ENCODE measurements around the gene LNX1. TPM values are rescaled to one million over a fixed set of nuclear protein-coding genes. Genes with fewer than 3 reads are reported as not detected.

The LNX1 gene
- total and polyA plus RNA-seq, 2 donors (not counting 3 experiments of a cell fraction or from before 2014, with no cell fraction given): 0.72 to 1.3 TPM

DNA sequence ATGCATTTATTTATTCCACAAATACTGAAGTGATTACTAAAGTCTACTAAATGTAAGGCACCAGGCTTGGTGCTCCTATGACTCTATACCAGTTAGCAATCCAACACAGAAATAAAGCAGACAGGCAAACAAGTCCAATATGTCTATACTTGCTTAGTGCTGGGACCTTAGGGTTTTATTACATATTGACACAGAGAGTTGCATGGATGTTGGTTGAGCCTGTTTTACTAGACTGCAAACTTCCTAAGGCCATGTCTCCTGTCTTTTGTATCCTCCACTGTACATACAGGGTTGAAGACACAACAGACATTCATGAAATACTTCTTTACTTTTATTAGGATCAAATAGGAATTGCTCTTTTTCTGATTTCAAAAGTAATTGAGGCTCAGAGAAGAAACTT, 69.0 kb downstream of the LNX1 start:
- peaks cover 0 to 2% of the 10 kb centered on the region in 2 experiments for H3K27me3 ChIP-seq (ENCODE audit: control insufficient read depth in 2 of 2, insufficient read depth in 2 of 2, low read length in 2 of 2)
- CTCF ChIA-PET: interaction anchor here (1.0 kb wide), 1 partner anchor 25 kb away, joined by 3 read pairs; no protein-coding TSS in a partner anchor
- no peaks in the 10 kb centered on the region for H3K9me3 ChIP-seq (replicated peaks; ENCODE audit: control insufficient read depth, insufficient read depth, low read length)
- FAIRE-seq (no peak), DNase-seq (ENCODE audit: low read depth, low spot score) (no peak)
- dilution Hi-C loops (cut with MboI; ENCODE audit: extremely low pct_ligation_motif_present, low sequenced_read_pairs): no loop called here
- H3K9me1 ChIP-seq (replicated peaks; ENCODE audit: control insufficient read depth, extremely low read depth, insufficient read depth, low read length): no peaks in the 10 kb centered on the region
- H2AFZ ChIP-seq (ENCODE audit: low read depth, low read length): no peak overlapping the region
- no peaks in the 10 kb centered on the region for H3K79me2 ChIP-seq (ENCODE audit: control insufficient read depth, insufficient read depth, low read length)
- intact Hi-C loops (cut with micrococcal nuclease): no loop called here
- no peak for TF ChIP-seq MYC (IDR thresholded peaks at IDR 0.05; ENCODE audit: low read depth, low read length)
- TF ChIP-seq POLR2A (IDR thresholded peaks at IDR 0.05; ENCODE audit: low read depth, low read length): no peak
- no peak for TF ChIP-seq EZH2 (IDR thresholded peaks at IDR 0.05; ENCODE audit: borderline replicate concordance, low read depth, low read length, severe bottlenecking)
- no peak for TF ChIP-seq CTCF (IDR thresholded peaks at IDR 0.05; ENCODE audit: extremely low read depth in 1 of 2, insufficient read depth in 1 of 2, low read depth in 1 of 2, low read length in 2 of 2)
- TF ChIP-seq FOS (IDR thresholded peaks at IDR 0.05; ENCODE audit: borderline replicate concordance, insufficient read depth, low read length): no peak
- no peak for TF ChIP-seq GATA2 (IDR thresholded peaks at IDR 0.05; ENCODE audit: insufficient read depth, insufficient read length, low read depth, low read length)
- TF ChIP-seq JUN (IDR thresholded peaks at IDR 0.05; ENCODE audit: borderline replicate concordance, insufficient read depth, insufficient read length, low read depth): no peak
- TF ChIP-seq, protein P1, sequence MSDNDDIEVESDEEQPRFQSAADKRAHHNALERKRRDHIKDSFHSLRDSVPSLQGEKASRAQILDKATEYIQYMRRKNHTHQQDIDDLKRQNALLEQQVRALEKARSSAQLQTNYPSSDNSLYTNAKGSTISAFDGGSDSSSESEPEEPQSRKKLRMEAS (IDR thresholded peaks at IDR 0.05; ENCODE audit: insufficient read depth, insufficient read length): no peak
- no peak for TF ChIP-seq POLR2AphosphoS5 (IDR thresholded peaks at IDR 0.05; ENCODE audit: insufficient read depth, low read depth, low read length)
- no peak overlapping the region for H3K27ac ChIP-seq (ENCODE audit: insufficient read depth, low read depth, low read length)
- no TSS peak for BruUV-seq (replicated peaks)
- H3K4me2 ChIP-seq (ENCODE audit: insufficient read depth, low read length): no peak overlapping the region
- POLR2A ChIA-PET: no interaction called here
- no peaks in the 10 kb centered on the region for H3K36me3 ChIP-seq (ENCODE audit: control insufficient read depth in 2 of 2, extremely low read depth in 1 of 2, insufficient read depth in 2 of 2, low read length in 2 of 2)
- H4K20me1 ChIP-seq (replicated peaks; ENCODE audit: control insufficient read depth, extremely low read depth, insufficient read depth, low read length): no peaks in the 10 kb centered on the region
- H3K4me3 ChIP-seq (replicated peaks in 1 of 3; ENCODE audit: insufficient read depth in 1 of 3, low read depth in 1 of 3, low read length in 3 of 3): no peak overlapping the region
- H3K4me1 ChIP-seq (ENCODE audit: control insufficient read depth, extremely low read depth, insufficient read depth, low read length): no peaks in the 10 kb centered on the region
- no peak overlapping the region for H3K9ac ChIP-seq (replicated peaks; ENCODE audit: extremely low read depth, insufficient read depth, low read length)

Measured in endothelial cell of umbilical vein (primary cell).